HG03064 (cell line): ENCODE results near the gene AGRN.
"Not testable (repeated sequence)": the region's sequence is repeated elsewhere in the genome, so short reads cannot be mapped to it uniquely, and the experiment has no call there.

Experiments used
- ATAC-seq: cut with Tn5 transposase; IDR thresholded peaks from one replicate; pipeline ENCODE4 v1.9.1; 2021; ENCODE audit warnings: low read depth; ENCODE audit not compliant: unreplicated experiment

AGRN gene

GRCh38 chr1:981491-981954 is 38.4 kb upstream of the AGRN start:
- no peak for ATAC-seq

- no peak for ATAC-seq
Observed at GRCh38 chr1:981955-982558, 37.9 kb upstream of the AGRN start, which contains the start of gene PERM1. Gene PERM1, minus strand, starts transcription at chr1:982093. Its CDS starts 1,064 bp downstream, at chr1:981029.

GRCh38 chr1:982765-983436 is 37.0 kb upstream of the AGRN start:
- ATAC-seq = no peak

GRCh38 chr1:983798-984475 is 36.0 kb upstream of the AGRN start:
- ATAC-seq = no peak

GRCh38 chr1:984476-984814 is 35.5 kb upstream of the AGRN start:
- no peak for ATAC-seq

GRCh38 chr1:985126-985525 is 34.8 kb upstream of the AGRN start:
- ATAC-seq = no peak

GRCh38 chr1:988061-988460 is 31.9 kb upstream of the AGRN start:
- not testable (repeated sequence) for ATAC-seq

- ATAC-seq = not testable (repeated sequence)
Observed at GRCh38 chr1:991275-991674, 28.6 kb upstream of the AGRN start.

GRCh38 chr1:991895-992294 is 28.0 kb upstream of the AGRN start:
- no peak for ATAC-seq

GRCh38 chr1:992362-992761 is 27.6 kb upstream of the AGRN start:
- ATAC-seq = no peak

GRCh38 chr1:993379-993995 is 26.4 kb upstream of the AGRN start:
- no peak for ATAC-seq

GRCh38 chr1:994546-994945 is 25.4 kb upstream of the AGRN start:
- not testable (repeated sequence) for ATAC-seq

- no peak for ATAC-seq
Observed at GRCh38 chr1:995665-996633, 24.0 kb upstream of the AGRN start.

- no peak for ATAC-seq
Observed at GRCh38 chr1:996851-997712, 22.8 kb upstream of the AGRN start.

- no peak for ATAC-seq
Observed at GRCh38 chr1:997713-997992, 22.3 kb upstream of the AGRN start.

GRCh38 chr1:997993-998744 is 21.8 kb upstream of the AGRN start:
- ATAC-seq = no peak

GRCh38 chr1:998745-998994 is 21.2 kb upstream of the AGRN start:
- no peak for ATAC-seq

- no peak for ATAC-seq
Observed at GRCh38 chr1:998995-999724, 20.8 kb upstream of the AGRN start.
